SK-N-SH (cell line): ENCODE measurements around the gene RETREG2. TPM values are rescaled to one million over a fixed set of nuclear protein-coding genes. Genes with fewer than 3 reads are reported as not detected.
A peak's percentile ranks its signal among the peaks of the same experiment; 100 is the strongest.

Experiments used
- CTCF ChIA-PET: fragments of 300-600, 350-600 bp; formaldehyde crosslinking; extraction: SDS; loops from one replicate; lab custom pipeline; 2021; lab: Yijun Ruan, JAX
- POLR2A ChIA-PET: fragments of 350-600 bp; sonication (Branson Sonifier 250); formaldehyde crosslinking; extraction: SDS; loops from one replicate; lab custom pipeline; 2020; ENCODE audit warnings: antibody characterized with exemption, inconsistent platforms; lab: Yijun Ruan, JAX
- DNase-seq: peaks from one replicate; pipeline ENCODE4 v3.0.0; 2012
- H2AFZ ChIP-seq: fragments of 200-600 bp; sonication (generic); 2 replicates; pipeline ENCODE4 v1.8.1; 2016; ENCODE audit warnings: antibody characterized with exemption, mild to moderate bottlenecking, low read depth
- H3F3A ChIP-seq: fragments of 200-600 bp; sonication (generic); replicated peaks from 2 replicates; pipeline ENCODE3; 2016; ENCODE audit warnings: antibody characterized with exemption, mild to moderate bottlenecking; ENCODE audit not compliant: insufficient read depth
- H3K27ac ChIP-seq, 2 experiments: fragments of 200-500 bp in 1 of 2; fragments of 200-600 bp in 1 of 2; sonication (Bioruptor generic) in 1 of 2; sonication (generic), shearing (Covaris generic) in 1 of 2; 2 replicates each; pipeline versions ENCODE4 v1.5.1 to v1.6.1; 2014 to 2016; ENCODE audit warnings: low read depth in 2 of 2, inconsistent platforms in 1 of 2, low read length in 1 of 2, mild to moderate bottlenecking in 1 of 2, mixed read lengths in 1 of 2
- H3K27me3 ChIP-seq: fragments of 200-600 bp; sonication (generic), shearing (Covaris generic); 2 replicates; pipeline ENCODE4 v1.6.1; 2016; ENCODE audit warnings: mixed run types; ENCODE audit not compliant: insufficient read depth
- H3K36me3 ChIP-seq, 2 experiments: fragments of 200-500 bp in 1 of 2; fragments of 200-600 bp in 1 of 2; sonication (Bioruptor generic) in 1 of 2; sonication (generic) in 1 of 2; replicated peaks in 1 of 2; 2 replicates each; pipeline versions ENCODE3 to v1.5.1; 2014 to 2016; ENCODE audit warnings: low read length in 1 of 2, mild to moderate bottlenecking in 1 of 2; ENCODE audit not compliant: insufficient read depth in 2 of 2, control insufficient read depth in 1 of 2
- H3K4me1 ChIP-seq, 2 experiments: fragments of 200-500 bp in 1 of 2; fragments of 200-600 bp in 1 of 2; sonication (Bioruptor generic) in 1 of 2; sonication (generic), shearing (Covaris generic) in 1 of 2; 2 replicates each; pipeline versions ENCODE4 v1.5.1 to v1.6.1; 2014 to 2016; ENCODE audit warnings: low read depth in 1 of 2, low read length in 1 of 2, mixed run types in 1 of 2; ENCODE audit not compliant: insufficient read depth in 2 of 2, control insufficient read depth in 1 of 2
- H3K4me2 ChIP-seq: fragments of 200-600 bp; sonication (generic), shearing (Covaris generic); 2 replicates; pipeline ENCODE4 v1.6.1; 2017; ENCODE audit warnings: mixed run types
- H3K4me3 ChIP-seq, 2 experiments: fragments of 200-500 bp in 1 of 2; fragments of 200-600 bp in 1 of 2; sonication (Bioruptor generic) in 1 of 2; sonication (generic), shearing (Covaris generic) in 1 of 2; 2 replicates each; pipeline versions ENCODE4 v1.5.1 to v1.8.1; 2014 to 2016; ENCODE audit warnings: low read depth in 2 of 2, inconsistent platforms in 1 of 2, low read length in 1 of 2, mild to moderate bottlenecking in 1 of 2, mixed read lengths in 1 of 2, moderate library complexity in 1 of 2
- H3K79me2 ChIP-seq: fragments of 200-600 bp; sonication (generic); 2 replicates; pipeline ENCODE4 v1.8.1; 2017; ENCODE audit warnings: mild to moderate bottlenecking; ENCODE audit not compliant: insufficient read depth
- H3K9ac ChIP-seq: fragments of 200-600 bp; sonication (generic); 2 replicates; pipeline ENCODE4 v1.6.1; 2017; ENCODE audit warnings: mixed run types
- H3K9me2 ChIP-seq: fragments of 200-600 bp; sonication (generic); 2 replicates; pipeline ENCODE4 v1.6.1; 2017; ENCODE audit warnings: mixed run types
- H3K9me3 ChIP-seq: fragments of 200-600 bp; sonication (generic); 2 replicates; pipeline ENCODE4 v1.6.1; 2017; ENCODE audit warnings: mixed run types, mild to moderate bottlenecking, moderate library complexity
- H4K20me1 ChIP-seq: fragments of 200-600 bp; sonication (generic); 2 replicates; pipeline ENCODE4 v1.6.1; 2017; ENCODE audit warnings: mild to moderate bottlenecking, mixed run types; ENCODE audit not compliant: insufficient read depth
- CHD2 ChIP-seq: fragments of 150-350 bp; IDR thresholded peaks from 2 replicates; pipeline ENCODE4 v1.6.1; 2018; ENCODE audit warnings: low read length; ENCODE audit not compliant: partially characterized antibody
- EZH2phosphoT487 ChIP-seq: fragments of 200-600 bp; sonication (generic); IDR thresholded peaks from 2 replicates; pipeline ENCODE4 v1.6.1; 2017; ENCODE audit warnings: low read depth, mixed run types, mild to moderate bottlenecking, antibody characterized with exemption, moderate library complexity, borderline replicate concordance
- FOXJ3 ChIP-seq: sonication (generic); formaldehyde crosslinking; IDR thresholded peaks from 2 replicates; pipeline ENCODE4 v1.5.1; 2020; ENCODE audit warnings: mild to moderate bottlenecking, missing genetic modification reagents
- GABPA ChIP-seq: IDR thresholded peaks from 2 replicates; pipeline ENCODE4 v1.4.0; 2012; ENCODE audit warnings: low read depth, mild to moderate bottlenecking
- GATA2 ChIP-seq: sonication (generic); formaldehyde crosslinking; IDR thresholded peaks from 2 replicates; pipeline ENCODE4 v1.5.0; 2020; ENCODE audit warnings: mild to moderate bottlenecking, missing genetic modification reagents
- JUND ChIP-seq: IDR thresholded peaks from 2 replicates; pipeline ENCODE4 v1.4.0; 2012
- MEF2A ChIP-seq: IDR thresholded peaks from 2 replicates; pipeline ENCODE4 v1.4.0; 2012; ENCODE audit warnings: low read depth, borderline replicate concordance
- MXI1 ChIP-seq: IDR thresholded peaks from 2 replicates; pipeline ENCODE4 v1.6.1; 2012; ENCODE audit warnings: mild to moderate bottlenecking, low read depth, low read length, improper control_type of control experiment
- NFIC ChIP-seq: IDR thresholded peaks from 2 replicates; pipeline ENCODE4 v1.4.0; 2012; ENCODE audit warnings: borderline replicate concordance
- NRF1 ChIP-seq: IDR thresholded peaks from 2 replicates; pipeline ENCODE4 v1.6.1; 2012; ENCODE audit warnings: low read depth, mild to moderate bottlenecking, low read length
- POLR2AphosphoS5 ChIP-seq: IDR thresholded peaks from 2 replicates; pipeline ENCODE4 v1.6.1; 2012; ENCODE audit warnings: low read depth, low read length
- RCOR1 ChIP-seq: fragments of 150-350 bp; IDR thresholded peaks from 2 replicates; pipeline ENCODE4 v1.6.1; 2017; ENCODE audit warnings: antibody characterized with exemption, low read length
- RFX5 ChIP-seq: IDR thresholded peaks from 2 replicates; pipeline ENCODE4 v1.6.1; 2012; ENCODE audit warnings: mild to moderate bottlenecking, improper control_type of control experiment, low read length
- RXRA ChIP-seq: IDR thresholded peaks from 2 replicates; pipeline ENCODE4 v1.4.0; 2012; ENCODE audit warnings: low read depth, mild to moderate bottlenecking, borderline replicate concordance
- SMC3 ChIP-seq: IDR thresholded peaks from 2 replicates; pipeline ENCODE4 v1.6.1; 2012; ENCODE audit warnings: low read depth, low read length, improper control_type of control experiment
- TCF12 ChIP-seq: IDR thresholded peaks from 2 replicates; pipeline ENCODE4 v1.4.0; 2012
- TEAD4 ChIP-seq: IDR thresholded peaks from 2 replicates; pipeline ENCODE4 v1.4.0; 2012; ENCODE audit warnings: mild to moderate bottlenecking, borderline replicate concordance; ENCODE audit not compliant: insufficient read depth
- WGBS: methylation state at CpG from one replicate; pipeline ENCODE4 v1.1.6; 2017; ENCODE audit warnings: low lambda C conversion rate; 5-methylcytosine and 5-hydroxymethylcytosine counted together
- polyA plus RNA-seq, 3 experiments: library from polyadenylated mRNA; depleted of rRNA; stranded (reverse); fragments of >200 nt; gene quantifications; 2 replicates each; pipeline ENCODE4 v1.2.3, GENCODE V29; 2012
- TF ChIP-seq, protein P1 (sequence below): IDR thresholded peaks from 2 replicates; pipeline ENCODE4 v1.6.1; 2012; ENCODE audit warnings: mild to moderate bottlenecking, low read depth, low read length, moderate library complexity
- TF ChIP-seq, protein P2 (sequence below): fragments of 150-350 bp; IDR thresholded peaks from 2 replicates; pipeline ENCODE4 v1.6.1; 2016; ENCODE audit warnings: mild to moderate bottlenecking, low read depth, low read length
- TF ChIP-seq, protein P3 (sequence below): IDR thresholded peaks from 2 replicates; pipeline ENCODE4 v1.4.0; 2012; ENCODE audit warnings: low read depth
- TF ChIP-seq, protein P4 (sequence below): fragments of 200-600 bp; sonication (generic); IDR thresholded peaks from 2 replicates; pipeline ENCODE4 v1.6.1; 2017; ENCODE audit warnings: antibody characterized with exemption, mild to moderate bottlenecking, moderate library complexity
- TF ChIP-seq, protein P5 (sequence below): IDR thresholded peaks from 2 replicates; pipeline ENCODE4 v1.4.0; 2012; ENCODE audit warnings: low read depth, borderline replicate concordance
- TF ChIP-seq, protein P6 (sequence below): IDR thresholded peaks from 2 replicates; pipeline ENCODE4 v1.4.0; 2012; ENCODE audit warnings: low read depth, borderline replicate concordance

RETREG2 gene
- polyA plus RNA-seq, 1 of the 3 experiments (the other 2 are of a cell fraction), result 74.6 TPM

DNA sequence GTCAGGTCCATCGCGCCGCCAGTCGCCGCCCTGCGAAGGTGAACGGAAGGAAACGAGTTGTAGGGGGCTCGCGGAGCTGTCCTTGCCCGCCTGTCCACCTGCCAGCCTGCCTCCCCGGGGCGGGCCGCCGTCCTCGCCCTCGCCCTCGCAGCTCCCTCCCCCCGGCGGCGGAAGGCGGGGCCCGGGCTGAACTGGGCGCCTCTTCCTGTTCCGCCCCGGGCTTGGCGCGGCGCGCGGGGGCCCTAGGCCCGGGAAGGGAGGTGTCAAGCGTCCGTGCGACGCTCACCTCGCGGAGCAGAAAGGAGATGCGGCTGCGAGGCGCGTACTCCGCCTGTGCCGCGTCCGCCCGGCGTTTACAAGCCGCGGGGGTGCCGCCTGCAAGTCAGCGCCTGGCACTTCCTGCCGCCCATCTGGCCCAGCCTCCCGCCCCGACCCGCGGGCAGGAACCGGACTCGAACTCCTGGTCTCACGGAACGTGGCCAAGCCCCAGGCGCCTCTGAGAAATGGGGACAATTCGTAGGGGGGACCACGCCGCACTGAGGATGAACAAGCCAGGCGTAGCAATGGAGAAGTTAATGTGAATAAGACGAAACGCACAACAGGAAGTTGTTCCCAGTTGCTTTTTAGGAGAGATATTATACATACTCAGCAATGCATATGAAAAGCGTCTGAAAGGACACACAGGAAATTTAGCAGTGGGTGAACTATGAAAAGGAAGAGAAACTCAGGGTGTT lies 1.1 kb upstream of the RETREG2 start, which contains the start of gene CNPPD1:
Gene CNPPD1 (minus strand): TSS at position 108 of the 734 bp plus-strand sequence. CDS start 97 bp downstream, at position 11.
- Histone ChIP-seq H3K36me3 (peaks cover 33 to 52% of the 10 kb centered on the region in 2 experiments), H3K9me2 (no peaks in the 10 kb centered on the region), H3K79me2 (peaks cover 38% of the 10 kb centered on the region), H2AFZ (peak within 1 kb of the TSS; percentile 91), H3K4me2 (peak within 1 kb of the TSS; percentile 96), H4K20me1 (peaks cover 10% of the 10 kb centered on the region), H3K27ac (peak within 1 kb of the TSS; percentile 95 to 97), H3K4me3 (peak within 1 kb of the TSS; percentile 80 to 89), H3K4me1 (peaks cover 0 to 17% of the 10 kb centered on the region in 2 experiments; a peak in 2 of 4 replicates), H3K27me3 (no peaks in the 10 kb centered on the region), H3K9me3 (no peaks in the 10 kb centered on the region), H3K9ac (peak within 1 kb of the TSS; percentile 77), H3F3A (peaks cover 4% of the 10 kb centered on the region)
- 2% methylated on average over 36 of the region's 69 CpGs for WGBS
- peak; percentile 92 for DNase-seq
- ChIA-PET POLR2A (interaction anchor here (0.6 to 2.3 kb wide), 13 partner anchors 13 to 307 kb away, joined by 3 to 13 read pairs (median 4); partner anchors contain the start of genes ABCB6, ANKZF1, ATG9A and DNAJB2), CTCF (interaction anchor here (0.6 to 8.7 kb wide), 14 partner anchors 11 to 279 kb away, joined by 3 to 104 read pairs (median 6); partner anchors contain the start of genes NHEJ1 and ZFAND2B)
- TF ChIP-seq NFIC (no peak), NRF1 (no peak), GABPA (peak; percentile 79), GATA2 (CRISPR knock-in tag) (no peak), FOXJ3 (CRISPR knock-in tag) (0 out of 2 replicates have a peak, but pooled peaks have one; percentile 5), JUND (no peak), EZH2phosphoT487 (no peak), RFX5 (no peak), RCOR1 (no peak), CHD2 (peak; percentile 7), TEAD4 (no peak), SMC3 (no peak), POLR2AphosphoS5 (peak; percentile 72), RXRA (no peak), MEF2A (no peak), MXI1 (peak; percentile 42; the same call in 1 of the 2 replicates), TCF12 (no peak)
- TF ChIP-seq, protein P1, sequence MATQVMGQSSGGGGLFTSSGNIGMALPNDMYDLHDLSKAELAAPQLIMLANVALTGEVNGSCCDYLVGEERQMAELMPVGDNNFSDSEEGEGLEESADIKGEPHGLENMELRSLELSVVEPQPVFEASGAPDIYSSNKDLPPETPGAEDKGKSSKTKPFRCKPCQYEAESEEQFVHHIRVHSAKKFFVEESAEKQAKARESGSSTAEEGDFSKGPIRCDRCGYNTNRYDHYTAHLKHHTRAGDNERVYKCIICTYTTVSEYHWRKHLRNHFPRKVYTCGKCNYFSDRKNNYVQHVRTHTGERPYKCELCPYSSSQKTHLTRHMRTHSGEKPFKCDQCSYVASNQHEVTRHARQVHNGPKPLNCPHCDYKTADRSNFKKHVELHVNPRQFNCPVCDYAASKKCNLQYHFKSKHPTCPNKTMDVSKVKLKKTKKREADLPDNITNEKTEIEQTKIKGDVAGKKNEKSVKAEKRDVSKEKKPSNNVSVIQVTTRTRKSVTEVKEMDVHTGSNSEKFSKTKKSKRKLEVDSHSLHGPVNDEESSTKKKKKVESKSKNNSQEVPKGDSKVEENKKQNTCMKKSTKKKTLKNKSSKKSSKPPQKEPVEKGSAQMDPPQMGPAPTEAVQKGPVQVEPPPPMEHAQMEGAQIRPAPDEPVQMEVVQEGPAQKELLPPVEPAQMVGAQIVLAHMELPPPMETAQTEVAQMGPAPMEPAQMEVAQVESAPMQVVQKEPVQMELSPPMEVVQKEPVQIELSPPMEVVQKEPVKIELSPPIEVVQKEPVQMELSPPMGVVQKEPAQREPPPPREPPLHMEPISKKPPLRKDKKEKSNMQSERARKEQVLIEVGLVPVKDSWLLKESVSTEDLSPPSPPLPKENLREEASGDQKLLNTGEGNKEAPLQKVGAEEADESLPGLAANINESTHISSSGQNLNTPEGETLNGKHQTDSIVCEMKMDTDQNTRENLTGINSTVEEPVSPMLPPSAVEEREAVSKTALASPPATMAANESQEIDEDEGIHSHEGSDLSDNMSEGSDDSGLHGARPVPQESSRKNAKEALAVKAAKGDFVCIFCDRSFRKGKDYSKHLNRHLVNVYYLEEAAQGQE, result peak; percentile 31
- TF ChIP-seq, protein P2, sequence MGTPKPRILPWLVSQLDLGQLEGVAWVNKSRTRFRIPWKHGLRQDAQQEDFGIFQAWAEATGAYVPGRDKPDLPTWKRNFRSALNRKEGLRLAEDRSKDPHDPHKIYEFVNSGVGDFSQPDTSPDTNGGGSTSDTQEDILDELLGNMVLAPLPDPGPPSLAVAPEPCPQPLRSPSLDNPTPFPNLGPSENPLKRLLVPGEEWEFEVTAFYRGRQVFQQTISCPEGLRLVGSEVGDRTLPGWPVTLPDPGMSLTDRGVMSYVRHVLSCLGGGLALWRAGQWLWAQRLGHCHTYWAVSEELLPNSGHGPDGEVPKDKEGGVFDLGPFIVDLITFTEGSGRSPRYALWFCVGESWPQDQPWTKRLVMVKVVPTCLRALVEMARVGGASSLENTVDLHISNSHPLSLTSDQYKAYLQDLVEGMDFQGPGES, result no peak
- TF ChIP-seq, protein P3, sequence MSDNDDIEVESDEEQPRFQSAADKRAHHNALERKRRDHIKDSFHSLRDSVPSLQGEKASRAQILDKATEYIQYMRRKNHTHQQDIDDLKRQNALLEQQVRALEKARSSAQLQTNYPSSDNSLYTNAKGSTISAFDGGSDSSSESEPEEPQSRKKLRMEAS, result peak; percentile 67
- TF ChIP-seq, protein P4, sequence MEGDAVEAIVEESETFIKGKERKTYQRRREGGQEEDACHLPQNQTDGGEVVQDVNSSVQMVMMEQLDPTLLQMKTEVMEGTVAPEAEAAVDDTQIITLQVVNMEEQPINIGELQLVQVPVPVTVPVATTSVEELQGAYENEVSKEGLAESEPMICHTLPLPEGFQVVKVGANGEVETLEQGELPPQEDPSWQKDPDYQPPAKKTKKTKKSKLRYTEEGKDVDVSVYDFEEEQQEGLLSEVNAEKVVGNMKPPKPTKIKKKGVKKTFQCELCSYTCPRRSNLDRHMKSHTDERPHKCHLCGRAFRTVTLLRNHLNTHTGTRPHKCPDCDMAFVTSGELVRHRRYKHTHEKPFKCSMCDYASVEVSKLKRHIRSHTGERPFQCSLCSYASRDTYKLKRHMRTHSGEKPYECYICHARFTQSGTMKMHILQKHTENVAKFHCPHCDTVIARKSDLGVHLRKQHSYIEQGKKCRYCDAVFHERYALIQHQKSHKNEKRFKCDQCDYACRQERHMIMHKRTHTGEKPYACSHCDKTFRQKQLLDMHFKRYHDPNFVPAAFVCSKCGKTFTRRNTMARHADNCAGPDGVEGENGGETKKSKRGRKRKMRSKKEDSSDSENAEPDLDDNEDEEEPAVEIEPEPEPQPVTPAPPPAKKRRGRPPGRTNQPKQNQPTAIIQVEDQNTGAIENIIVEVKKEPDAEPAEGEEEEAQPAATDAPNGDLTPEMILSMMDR, result no peak
- TF ChIP-seq, protein P5, sequence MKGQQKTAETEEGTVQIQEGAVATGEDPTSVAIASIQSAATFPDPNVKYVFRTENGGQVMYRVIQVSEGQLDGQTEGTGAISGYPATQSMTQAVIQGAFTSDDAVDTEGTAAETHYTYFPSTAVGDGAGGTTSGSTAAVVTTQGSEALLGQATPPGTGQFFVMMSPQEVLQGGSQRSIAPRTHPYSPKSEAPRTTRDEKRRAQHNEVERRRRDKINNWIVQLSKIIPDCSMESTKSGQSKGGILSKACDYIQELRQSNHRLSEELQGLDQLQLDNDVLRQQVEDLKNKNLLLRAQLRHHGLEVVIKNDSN, result peak; percentile 29; the same call in 1 of the 2 replicates
- TF ChIP-seq, protein P6, sequence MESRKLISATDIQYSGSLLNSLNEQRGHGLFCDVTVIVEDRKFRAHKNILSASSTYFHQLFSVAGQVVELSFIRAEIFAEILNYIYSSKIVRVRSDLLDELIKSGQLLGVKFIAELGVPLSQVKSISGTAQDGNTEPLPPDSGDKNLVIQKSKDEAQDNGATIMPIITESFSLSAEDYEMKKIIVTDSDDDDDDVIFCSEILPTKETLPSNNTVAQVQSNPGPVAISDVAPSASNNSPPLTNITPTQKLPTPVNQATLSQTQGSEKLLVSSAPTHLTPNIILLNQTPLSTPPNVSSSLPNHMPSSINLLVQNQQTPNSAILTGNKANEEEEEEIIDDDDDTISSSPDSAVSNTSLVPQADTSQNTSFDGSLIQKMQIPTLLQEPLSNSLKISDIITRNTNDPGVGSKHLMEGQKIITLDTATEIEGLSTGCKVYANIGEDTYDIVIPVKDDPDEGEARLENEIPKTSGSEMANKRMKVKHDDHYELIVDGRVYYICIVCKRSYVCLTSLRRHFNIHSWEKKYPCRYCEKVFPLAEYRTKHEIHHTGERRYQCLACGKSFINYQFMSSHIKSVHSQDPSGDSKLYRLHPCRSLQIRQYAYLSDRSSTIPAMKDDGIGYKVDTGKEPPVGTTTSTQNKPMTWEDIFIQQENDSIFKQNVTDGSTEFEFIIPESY, result no peak
